K562 (cell line): Measurements from ENCODE around the gene RPL26. TPM values are rescaled to one million over a fixed set of nuclear protein-coding genes. Genes with fewer than 3 reads are reported as not detected.

Experiments
- ATF1 ChIP-seq, 2 experiments: fragments of 450-650 bp in 1 of 2; IDR thresholded peaks; 2 replicates each; pipeline ENCODE4 v1.6.1; 2016; ENCODE audit warnings: missing compliant biosample characterization in 1 of 2, missing genetic modification characterization in 1 of 2
- BACH1 ChIP-seq: fragments of 200-800 bp; sonication (Bioruptor generic); IDR thresholded peaks from 2 replicates; pipeline ENCODE4 v1.6.1; 2016; ENCODE audit warnings: missing genetic modification characterization, missing compliant biosample characterization
- BCL6 ChIP-seq: fragments of 250-450 bp; sonication (Bioruptor Pico); IDR thresholded peaks from 2 replicates; pipeline ENCODE4 v1.4.0; 2020
- DIDO1 ChIP-seq: fragments of 450-650 bp; IDR thresholded peaks from 2 replicates; pipeline ENCODE4 v1.6.1; 2016; ENCODE audit warnings: low read depth, missing biosample characterization, missing genetic modification characterization
- ETS1 ChIP-seq: conservative IDR thresholded peaks from 2 replicates; pipeline ENCODE4 v1.6.1; 2011; ENCODE audit warnings: low read depth, mild to moderate bottlenecking, low read length; ENCODE audit not compliant: control insufficient read depth
- HCFC1 ChIP-seq: IDR thresholded peaks from 2 replicates; pipeline ENCODE4 v1.6.1; 2012; ENCODE audit warnings: low read depth, low read length, improper control_type of control experiment
- JUND ChIP-seq, 2 experiments: IDR thresholded peaks; 2 replicates in 1 of 2; 3 replicates in 1 of 2; pipeline ENCODE4 v1.6.1; 2011; ENCODE audit warnings: borderline replicate concordance in 2 of 2, low read depth in 2 of 2, low read length in 2 of 2, improper control_type of control experiment in 1 of 2, missing biosample characterization in 1 of 2, missing genetic modification characterization in 1 of 2, missing genetic modification reagents in 1 of 2
- SMAD2 ChIP-seq: fragments of 150-350 bp; IDR thresholded peaks from 2 replicates; pipeline ENCODE4 v1.6.1; 2014; ENCODE audit warnings: low read depth, mild to moderate bottlenecking, low read length
- THAP12 ChIP-seq: fragments of 250-450 bp; sonication (Bioruptor Pico); IDR thresholded peaks from 2 replicates; pipeline ENCODE4 v1.9.0; 2021; ENCODE audit warnings: mild to moderate bottlenecking, inconsistent platforms
- ZNF318 ChIP-seq, 2 experiments: fragments of 450-650 bp; IDR thresholded peaks; 2 replicates each; pipeline ENCODE4 v1.6.1; 2016; ENCODE audit warnings: mild to moderate bottlenecking in 2 of 2, borderline replicate concordance in 1 of 2, low read depth in 1 of 2, moderate library complexity in 1 of 2
- ZNF398 ChIP-seq: fragments of 250-450 bp; sonication (Bioruptor Pico); IDR thresholded peaks from 2 replicates; pipeline ENCODE4 v1.8.0; 2021; ENCODE audit warnings: moderate library complexity, mild to moderate bottlenecking, inconsistent platforms
- polyA plus RNA-seq, 8 experiments: library from polyadenylated mRNA; depleted of rRNA in 4 of 8; stranded (reverse) in 5 of 8; unstranded in 3 of 8; fragments of >200 nt; fragmentation: Nextera tagmentation in 2 of 8; fragmentation: Illumina TruSeq in 1 of 8; extraction: Ambion mirVana in 2 of 8; extraction: Trizol in 1 of 8; gene quantifications; 2 replicates each; pipeline versions ENCODE4 v1.2.1 to v1.2.3, GENCODE V29; 2011 to 2014; ENCODE audit warnings: inconsistent platforms in 1 of 8, missing spikeins in 1 of 8
- total RNA-seq, 7 experiments: library from RNA; depleted of rRNA in 6 of 7; stranded (reverse); fragments of >200 nt in 6 of 7; fragmentation: Illumina TruSeq in 2 of 7; extraction: Trizol in 2 of 7; gene quantifications; 2 replicates each; pipeline versions ENCODE4 v1.2.1 to v1.2.3, GENCODE V29; 2011 to 2021; ENCODE audit warnings: low replicate concordance in 1 of 7

RPL26 gene
- total and polyA plus RNA-seq, 9 of the 15 experiments (the other 6 are each of a cell fraction or from before 2014, with no cell fraction given), result 1,474 to 4,074 (median 2,904) TPM

GRCh38 chr17:8420041-8420934 lies 37.3 kb upstream of the RPL26 start (continued):
- TF ChIP-seq ZNF398 (CRISPR knock-in tag), result no peak
- TF ChIP-seq ATF1 (CRISPR knock-in tag; IDR thresholded peaks at IDR 0.05), result no peak
- TF ChIP-seq ATF1 (tag; IDR thresholded peaks at IDR 0.05), result peak; percentile 47; the same call in 1 of the 2 replicates
- no peak for TF ChIP-seq SMAD2
- TF ChIP-seq DIDO1 (tag), result no peak
- TF ChIP-seq JUND (IDR thresholded peaks at IDR 0.05; ENCODE audit: borderline replicate concordance, low read depth, low read length), result peak; percentile 87
- TF ChIP-seq JUND (tag; IDR thresholded peaks at IDR 0.05; ENCODE audit: borderline replicate concordance, low read depth, low read length), result peak; percentile 90
- TF ChIP-seq ZNF318 (IDR thresholded peaks at IDR 0.05; ENCODE audit: borderline replicate concordance in 1 of 2, low read depth in 1 of 2), result peak in 1 of 2 experiments; percentile 80; a peak in 2 of 4 replicates
- TF ChIP-seq HCFC1, result no peak
- no peak for TF ChIP-seq ETS1
- 0 out of 2 replicates have a peak, but pooled peaks have one; percentile 17 for TF ChIP-seq BACH1 (tag)
- no peak for TF ChIP-seq THAP12
- no peak for TF ChIP-seq BCL6
